GM18498 (cell line): ENCODE measurements around the gene DDX41.

Experiments used
- ATAC-seq: cut with Tn5 transposase; IDR thresholded peaks from one replicate; pipeline ENCODE4 v1.9.1; 2021; ENCODE audit warnings: mild to moderate bottlenecking, moderate library complexity; ENCODE audit not compliant: unreplicated experiment

The DDX41 gene

GRCh38 chr5:177499842-177500241 lies 16.9 kb downstream of the DDX41 start:
- no peak for ATAC-seq

DNA sequence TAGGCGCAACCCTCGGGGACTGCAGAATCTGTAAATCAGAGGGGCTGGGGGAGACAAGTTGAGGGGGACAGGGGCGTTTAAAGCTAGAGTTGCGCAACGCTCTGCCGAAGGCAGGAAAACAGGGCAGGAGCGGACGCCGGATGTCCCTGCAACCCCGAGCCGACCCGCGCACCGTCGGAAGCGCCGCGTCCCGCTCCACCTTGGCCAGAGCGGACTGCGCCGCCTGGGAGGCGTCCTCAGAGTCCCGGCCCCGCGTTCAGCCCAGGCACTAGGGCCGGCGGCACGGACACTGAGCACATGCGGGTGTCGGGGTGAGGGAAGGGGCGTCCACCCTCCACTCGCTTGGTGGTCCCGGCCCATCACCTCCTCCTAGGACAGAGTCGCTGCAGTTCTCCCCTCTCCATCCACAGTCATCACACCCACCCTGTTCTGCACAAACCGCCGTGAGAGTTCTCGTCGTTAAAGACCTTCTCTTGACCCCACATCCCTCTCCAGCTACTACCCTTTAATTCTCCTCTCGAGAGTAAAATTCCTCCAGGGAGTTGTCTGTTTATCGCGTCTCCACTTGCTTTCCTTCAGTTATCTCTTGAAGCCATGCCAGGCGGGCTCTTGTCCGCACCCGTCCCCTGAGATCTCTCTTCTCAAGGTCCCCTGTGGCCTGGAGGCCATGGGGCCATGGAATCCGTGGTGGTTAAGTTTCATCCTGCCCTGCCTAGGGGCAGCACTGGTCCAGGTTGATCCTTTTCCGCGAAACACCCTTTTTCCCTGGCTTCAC lies 18.6 kb downstream of the DDX41 start:
- no peak for ATAC-seq

DNA sequence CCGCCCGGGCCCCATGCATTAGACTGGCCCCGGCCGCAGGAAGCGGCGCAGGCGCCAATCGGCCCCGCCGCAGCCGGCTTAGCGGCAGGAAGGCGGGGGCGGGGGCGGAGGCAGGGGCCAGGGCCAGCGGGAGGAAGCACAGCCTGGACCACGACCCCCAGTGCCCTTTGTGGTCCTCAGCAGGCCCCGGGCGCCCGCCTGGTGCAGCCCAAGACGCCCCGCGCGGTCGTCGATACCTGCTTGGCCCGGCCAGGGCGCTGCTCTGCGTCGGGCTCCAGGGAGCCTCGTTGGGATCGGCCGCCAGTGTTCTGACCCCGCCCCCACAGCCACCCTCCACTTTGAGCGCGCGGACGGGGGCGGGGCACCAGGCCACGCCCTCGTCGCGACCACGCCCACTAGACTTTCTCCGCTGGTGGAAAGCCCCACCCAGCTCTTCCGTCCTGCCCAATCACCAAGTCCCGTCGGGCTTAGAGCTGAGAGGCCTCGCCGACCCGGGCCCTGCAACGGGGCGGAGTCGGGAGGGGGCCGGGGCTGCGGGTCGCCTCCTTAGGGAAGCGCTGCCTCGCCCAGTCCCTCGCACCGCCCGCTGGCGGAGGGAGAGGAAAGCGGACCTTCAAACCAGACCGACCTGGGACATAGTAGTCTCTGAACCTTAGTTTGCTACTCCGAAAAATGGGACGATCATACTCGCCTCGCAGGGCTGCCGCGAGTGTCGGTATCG lies 19.3 kb downstream of the DDX41 start, which contains the start of gene PDLIM7:
Gene PDLIM7, minus strand, starts transcription at position 313 of the 721 bp plus-strand sequence. CDS start 1,092 bp downstream, outside the sequence.
- peak; percentile 73 for ATAC-seq

DNA sequence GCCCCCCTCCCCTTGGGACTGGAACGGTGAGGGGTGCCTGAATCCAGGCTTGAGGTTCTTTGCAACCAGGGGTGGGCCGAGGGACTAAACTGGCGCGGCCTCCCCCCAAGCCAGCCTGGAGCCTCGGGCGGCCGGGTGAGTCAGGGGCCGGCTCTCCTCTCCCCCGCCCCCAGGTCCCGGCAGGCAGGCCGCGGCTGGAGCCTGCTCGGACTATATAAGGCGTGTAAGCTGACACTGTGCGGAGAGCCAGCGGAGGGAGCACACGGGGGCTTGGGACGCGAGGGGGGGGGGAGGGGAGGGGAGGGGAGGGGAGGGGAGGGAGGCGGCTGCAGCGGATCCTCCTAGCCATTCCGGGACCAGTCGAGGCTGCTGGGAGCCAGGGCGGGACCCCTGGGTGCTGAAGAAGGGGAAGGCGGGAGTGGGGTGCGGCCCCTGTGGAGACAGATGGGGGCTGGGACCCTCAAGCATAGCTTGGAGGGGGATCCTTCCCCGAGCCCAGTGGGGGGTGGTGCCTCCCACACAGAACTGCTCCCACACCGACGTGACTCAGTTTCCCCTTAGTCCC lies 20.0 kb downstream of the DDX41 start:
- ATAC-seq = no peak

DNA sequence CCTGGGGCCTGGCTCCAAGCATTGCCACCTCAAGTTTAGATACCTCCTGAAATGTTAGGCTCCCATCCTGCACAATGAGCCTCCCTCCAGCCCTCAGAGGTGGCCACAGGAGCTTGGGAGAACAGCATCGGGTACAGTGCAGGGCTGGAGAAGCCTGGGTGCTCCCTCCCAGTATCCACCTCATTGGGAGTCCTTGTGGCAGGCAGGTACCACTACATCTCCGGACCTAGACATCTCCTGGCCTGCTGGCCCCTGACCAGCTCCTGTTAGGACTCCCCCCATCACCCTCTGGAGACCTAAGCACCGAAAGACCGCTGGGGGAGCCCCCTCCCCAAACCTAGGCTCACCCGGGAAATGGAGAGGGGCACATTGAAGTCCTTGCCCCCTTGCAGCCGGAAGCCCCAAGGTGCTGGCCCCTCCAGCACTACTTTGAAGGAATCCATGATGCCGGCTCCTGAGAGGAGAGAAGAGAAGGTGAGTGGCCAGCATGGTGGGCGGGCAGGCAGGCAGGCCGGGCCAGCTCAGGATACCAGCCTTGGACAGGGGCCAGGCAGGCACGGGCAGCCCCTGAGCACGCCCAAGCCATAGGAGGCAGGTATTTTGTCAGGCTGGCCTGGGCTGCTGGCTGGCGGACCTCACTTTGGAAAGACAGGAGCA lies 20.6 kb downstream of the DDX41 start:
- no peak for ATAC-seq

DNA sequence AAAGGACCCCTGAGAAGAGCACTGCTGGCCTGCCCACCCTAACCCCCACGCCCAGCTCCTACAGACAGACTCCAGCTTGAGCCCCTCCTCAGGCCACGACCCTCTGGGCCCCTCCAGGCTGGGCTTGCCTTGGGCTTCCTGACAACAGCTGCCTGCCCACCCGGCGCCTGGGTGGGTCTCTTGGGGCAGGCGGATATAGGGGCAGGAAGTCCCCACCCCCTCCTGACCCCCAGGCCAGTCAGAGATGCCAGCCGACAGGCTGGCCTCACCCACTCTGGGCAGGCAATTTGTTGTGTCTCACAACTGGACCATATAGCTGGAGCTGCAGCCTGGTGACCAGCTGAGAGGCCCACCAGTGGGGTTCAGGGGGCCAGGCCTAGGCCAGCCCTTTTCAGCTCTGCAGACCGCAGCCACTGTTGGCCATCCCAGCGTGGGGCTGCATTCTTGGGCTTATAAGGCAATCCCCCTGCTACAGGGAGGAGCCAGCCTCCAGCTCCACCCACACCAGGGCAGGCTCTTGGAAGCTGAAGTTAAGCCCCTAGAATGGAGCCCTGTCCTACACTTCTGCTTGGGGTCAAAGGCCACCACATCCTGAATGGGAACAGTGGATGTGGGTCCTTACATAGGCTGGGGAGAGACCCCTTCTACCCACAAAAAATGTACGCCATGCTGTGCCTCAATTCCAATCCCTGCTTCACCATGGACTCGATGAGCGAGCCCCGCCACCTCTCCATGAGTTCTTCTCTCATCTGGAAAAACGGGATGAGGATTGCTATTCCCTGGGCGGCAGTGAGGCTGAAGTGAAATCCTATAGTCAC lies 21.3 kb downstream of the DDX41 start:
- no peak for ATAC-seq

GRCh38 chr5:177494346-177495195 lies 22.2 kb downstream of the DDX41 start:
- no peak for ATAC-seq

GRCh38 chr5:177493795-177494345 lies 22.9 kb downstream of the DDX41 start:
- no peak for ATAC-seq

- ATAC-seq = no peak
Measured at GRCh38 chr5:177492841-177493240, 23.9 kb downstream of the DDX41 start.

DNA sequence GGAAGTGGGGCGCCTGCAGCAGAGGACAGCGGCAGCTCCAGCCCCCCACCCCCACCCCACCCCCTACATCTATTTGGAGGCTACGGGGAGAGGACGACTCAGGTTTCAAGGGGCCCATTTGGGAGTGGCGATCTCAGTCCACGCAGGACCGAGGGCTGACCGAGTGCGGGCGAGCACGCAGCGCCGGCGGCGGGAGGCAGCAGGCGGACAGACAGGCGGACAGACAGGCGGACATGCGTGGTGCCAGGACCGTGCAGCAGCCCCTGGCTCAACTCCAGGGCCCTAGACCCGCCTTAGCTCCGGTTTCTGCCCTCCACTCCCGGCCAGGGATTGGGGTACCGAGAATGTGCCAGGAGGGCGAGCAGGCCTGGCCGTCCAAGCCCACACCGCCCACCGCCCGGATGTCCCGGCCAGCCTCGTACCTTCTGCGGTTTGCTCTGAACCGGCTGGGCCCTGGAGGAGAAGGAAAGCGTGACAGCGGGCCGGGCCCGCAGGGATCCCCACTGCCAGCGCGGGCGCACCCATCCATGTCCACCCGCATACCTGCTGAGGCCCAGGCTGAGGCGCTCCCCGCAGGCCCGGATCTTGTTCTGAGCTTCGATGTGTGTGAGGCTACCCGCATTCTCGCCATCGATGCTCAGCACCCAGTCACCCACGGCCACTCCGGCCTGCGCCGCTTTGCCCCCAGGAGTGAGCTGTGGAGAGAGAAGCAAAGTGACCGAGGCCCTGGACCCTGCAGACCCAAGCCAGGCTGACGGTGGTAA lies 24.6 kb downstream of the DDX41 start:
- no peak for ATAC-seq

DNA sequence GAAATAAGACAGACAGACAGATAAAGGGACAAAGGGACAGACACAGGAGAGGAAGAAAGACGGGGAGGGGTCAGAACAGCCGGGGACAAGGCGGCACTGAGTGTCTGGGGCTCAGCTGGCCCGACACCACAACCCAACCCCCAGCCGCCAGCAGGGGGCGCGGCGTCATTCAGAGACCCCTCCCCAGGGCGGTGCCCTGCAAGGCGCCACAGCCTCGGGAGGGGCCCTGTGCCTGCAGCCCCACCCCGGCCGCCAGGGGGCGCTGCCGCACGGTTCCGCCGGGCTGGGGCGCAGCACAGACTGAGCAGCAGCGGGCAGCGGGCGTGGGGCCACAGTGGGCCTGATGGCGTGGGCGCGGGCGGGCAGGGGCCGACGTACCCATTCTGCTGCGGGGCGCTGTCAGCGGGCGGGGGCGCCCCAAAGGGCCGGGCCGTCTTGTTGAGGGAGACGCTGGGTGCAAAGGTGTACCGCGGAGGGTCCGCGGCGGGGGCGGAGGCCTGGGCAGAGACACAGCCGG lies 25.3 kb downstream of the DDX41 start:
- no peak for ATAC-seq

- no peak for ATAC-seq
Measured at GRCh38 chr5:177490992-177491391, 25.8 kb downstream of the DDX41 start.

DNA sequence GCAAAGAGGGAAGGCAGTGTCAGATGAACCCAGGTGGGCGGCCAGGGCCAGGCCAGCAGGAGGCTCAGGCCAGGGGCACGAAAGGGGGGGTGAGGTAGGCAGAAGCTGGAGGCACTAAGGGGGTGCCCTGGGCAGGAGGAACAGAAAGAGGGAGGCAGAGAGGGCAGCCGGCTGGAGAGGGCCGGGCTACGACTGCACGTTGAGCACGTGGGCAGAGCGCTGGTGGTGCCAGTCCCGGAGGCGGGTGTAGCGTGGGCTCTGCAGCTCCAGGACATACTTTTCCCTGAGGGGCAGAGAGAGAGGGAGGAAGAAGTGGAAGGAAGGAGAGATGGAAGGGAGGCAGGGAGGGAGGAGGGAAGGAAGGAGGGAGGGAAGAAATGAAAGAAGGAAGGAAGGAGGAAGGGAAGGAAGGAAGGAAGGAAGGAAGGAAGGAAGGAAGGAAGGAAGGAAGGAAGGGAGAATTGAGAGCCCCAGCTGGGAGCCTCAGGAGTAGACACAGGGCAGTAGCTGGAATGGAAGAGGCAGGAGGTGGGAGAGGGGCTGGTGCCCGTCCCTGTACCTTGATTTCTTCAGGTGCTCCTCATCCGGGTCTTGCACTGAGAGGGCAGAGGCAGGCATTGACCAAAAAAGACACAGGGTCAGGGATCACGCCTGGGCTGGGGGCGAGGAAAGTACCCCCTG lies 26.3 kb downstream of the DDX41 start:
- ATAC-seq = no peak

DNA sequence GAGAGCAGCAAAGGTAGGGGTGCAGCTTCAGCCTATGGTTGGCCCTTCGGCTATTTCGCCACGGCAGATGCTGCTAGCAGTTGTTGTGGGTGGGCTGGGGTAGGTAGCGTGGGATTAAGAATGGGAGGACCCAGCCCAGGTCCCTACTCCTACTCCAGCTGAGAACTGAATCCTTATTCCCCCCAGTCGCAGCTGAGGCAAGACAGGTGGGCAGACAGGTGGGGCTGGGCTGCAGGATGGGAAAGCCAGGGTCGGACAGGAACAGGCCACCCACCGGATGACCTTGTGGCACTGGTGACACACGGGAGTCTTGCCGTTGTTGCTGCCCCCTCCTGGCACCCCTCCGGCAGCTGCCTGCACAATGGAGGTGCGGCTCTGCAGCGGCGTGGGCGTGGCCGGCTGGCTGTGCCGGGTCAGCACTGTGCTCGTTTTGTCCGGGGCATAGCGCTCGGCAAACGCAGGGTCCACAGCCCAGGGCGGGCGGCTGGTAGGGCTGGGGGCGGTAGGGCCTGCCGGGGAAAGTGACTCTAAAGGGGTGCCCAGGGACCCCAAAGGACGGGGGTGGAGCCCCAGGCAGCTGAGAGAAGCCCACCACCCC lies 27.5 kb downstream of the DDX41 start:
- ATAC-seq = no peak

DNA sequence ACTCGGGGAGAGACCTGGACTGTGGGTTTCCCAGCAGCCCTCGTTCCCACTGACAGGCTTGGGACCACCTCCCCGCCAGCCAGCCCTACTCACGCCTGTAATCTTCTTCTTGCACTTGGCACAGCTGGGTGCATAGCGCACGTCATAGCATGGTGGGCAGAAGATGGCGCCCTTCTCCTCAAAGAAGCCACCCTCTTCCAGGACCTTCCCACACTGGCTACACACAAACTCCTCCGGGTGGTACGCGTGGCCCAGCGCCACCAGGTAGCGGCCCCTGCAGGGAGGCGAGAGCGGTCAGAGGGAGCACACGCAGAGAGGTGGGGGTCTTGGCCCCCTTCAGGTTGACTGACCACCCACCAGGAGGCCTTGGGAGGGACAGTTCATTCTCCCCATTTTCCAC lies 28.8 kb downstream of the DDX41 start:
- ATAC-seq = no peak

- no peak for ATAC-seq
Measured at GRCh38 chr5:177487144-177487543, 29.6 kb downstream of the DDX41 start.

- ATAC-seq = no peak
Measured at GRCh38 chr5:177486256-177486655, 30.5 kb downstream of the DDX41 start.
